Mucosa of rectum (tissue), 2 donors: ENCODE results near the gene PDZD8.
"Not testable (repeated sequence)": the region's sequence is repeated elsewhere in the genome, so short reads cannot be mapped to it uniquely, and the experiment has no call there.

Experiments used
- H3K27ac ChIP-seq, 2 donors: one replicate each; pipeline ENCODE4 v1.7.0; 2013; ENCODE audit warnings: inconsistent platforms in 2 of 2, low read depth in 2 of 2, low read length in 2 of 2
- H3K27me3 ChIP-seq, 2 donors: one replicate each; pipeline ENCODE4 v1.7.0; 2013; ENCODE audit warnings: low read length in 2 of 2; ENCODE audit not compliant: control insufficient read depth in 2 of 2, insufficient read depth in 2 of 2
- H3K36me3 ChIP-seq, 2 donors: one replicate each; pipeline ENCODE4 v1.7.0; 2013; ENCODE audit warnings: low read length in 2 of 2; ENCODE audit not compliant: control insufficient read depth in 2 of 2, insufficient read depth in 2 of 2
- H3K4me1 ChIP-seq, 2 donors: one replicate each; pipeline ENCODE4 v1.7.0; 2013; ENCODE audit warnings: low read length in 2 of 2, mild to moderate bottlenecking in 1 of 2; ENCODE audit not compliant: control insufficient read depth in 2 of 2, insufficient read depth in 2 of 2
- H3K4me3 ChIP-seq, 2 donors: one replicate each; pipeline ENCODE4 v1.7.0; 2013; ENCODE audit warnings: low read length in 2 of 2
- H3K9ac ChIP-seq, 2 donors: one replicate each; pipeline ENCODE4 v1.7.0; 2013; ENCODE audit warnings: low read length in 2 of 2, low read depth in 1 of 2, mild to moderate bottlenecking in 1 of 2
- H3K9me3 ChIP-seq, 2 donors: one replicate each; pipeline ENCODE4 v1.7.0; 2013; ENCODE audit warnings: low read length in 2 of 2; ENCODE audit not compliant: control insufficient read depth in 2 of 2
- donor health status: healthy.
- donor health status: Normal muscosa, but diverticular disease.

Gene PDZD8

DNA sequence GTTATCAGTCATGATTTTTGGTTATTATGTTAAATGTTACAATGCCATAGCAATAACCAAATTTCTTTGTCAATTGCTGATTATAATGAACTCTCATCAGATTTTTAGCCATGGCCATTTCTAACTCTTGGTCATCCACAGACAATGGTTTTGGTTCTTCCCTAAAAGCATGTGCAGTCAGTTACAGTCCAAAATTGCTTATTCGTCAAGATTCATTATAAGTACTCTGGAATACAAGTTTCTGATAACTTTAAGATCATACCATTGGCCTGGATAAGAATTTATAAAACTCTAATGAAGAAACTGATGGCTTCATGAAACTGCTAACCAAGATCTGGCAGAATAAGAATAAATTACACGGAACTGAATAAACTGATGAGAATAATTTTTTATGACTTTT lies 50.9 kb downstream of the PDZD8 start:
- H3K9ac ChIP-seq: no peak overlapping the region
- H3K27me3 ChIP-seq: no peaks in the 10 kb centered on the region
- no peak overlapping the region for H3K27ac ChIP-seq
- no peaks in the 10 kb centered on the region for H3K9me3 ChIP-seq
- H3K4me3 ChIP-seq: no peak overlapping the region
- no peaks in the 10 kb centered on the region for H3K36me3 ChIP-seq
- H3K4me1 ChIP-seq: peaks cover 0 to 3% of the 10 kb centered on the region in 2 donors

DNA sequence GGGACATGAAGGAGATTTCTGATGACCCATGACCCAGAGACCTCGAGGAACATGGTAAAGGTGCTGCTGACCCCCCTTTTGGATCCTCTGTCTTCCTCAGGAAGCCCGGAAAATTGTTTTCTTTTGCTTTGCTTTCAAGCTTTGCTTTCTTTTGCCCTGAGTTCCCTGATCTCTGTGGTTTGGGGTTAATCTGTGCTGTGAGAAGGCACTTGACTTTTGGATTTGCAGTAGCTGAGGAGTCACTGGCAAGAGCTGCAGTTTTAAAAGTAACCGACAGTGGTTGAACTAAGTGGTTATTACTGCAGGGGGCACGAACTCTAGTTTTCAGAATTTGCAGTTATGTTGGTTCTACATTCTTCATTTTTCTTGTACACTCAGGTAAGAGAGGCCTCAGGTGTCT lies 53.0 kb downstream of the PDZD8 start:
- Histone ChIP-seq H3K9ac (no peak overlapping the region), H3K4me1 (peaks cover 0 to 3% of the 10 kb centered on the region in 2 donors)

DNA sequence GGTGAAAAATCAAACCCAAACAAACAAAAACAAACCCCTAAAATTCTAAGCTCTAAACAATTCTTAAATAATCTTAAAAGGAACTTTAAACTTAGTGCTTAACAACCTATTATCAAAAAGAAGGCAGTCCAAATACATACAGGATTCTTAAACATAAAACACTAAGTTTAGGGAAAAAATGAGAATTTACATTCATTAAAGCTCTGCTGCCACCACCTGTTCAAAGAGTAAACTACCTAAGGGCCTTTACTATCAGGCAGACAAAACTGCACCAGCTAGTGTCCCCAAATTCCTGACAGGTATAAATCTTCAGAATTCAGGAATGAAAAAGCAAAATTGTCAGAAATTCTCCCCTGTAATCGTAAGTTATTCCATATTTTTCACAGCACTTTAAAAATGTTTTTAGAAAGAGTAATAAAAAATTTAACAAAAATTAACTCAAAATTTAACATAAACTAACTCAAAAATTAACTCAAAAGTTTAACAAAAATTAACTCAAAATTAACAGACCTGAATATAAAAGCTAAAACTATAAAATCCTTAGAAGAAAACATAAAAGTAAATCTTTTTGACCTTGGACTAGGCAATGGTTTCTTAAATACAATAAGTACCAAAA lies 55.1 kb downstream of the PDZD8 start:
- no peaks in the 10 kb centered on the region for H3K27me3 ChIP-seq
- H3K9me3 ChIP-seq: no peaks in the 10 kb centered on the region
- H3K9ac ChIP-seq: no peak overlapping the region
- H3K4me3 ChIP-seq: no peak overlapping the region
- no peak overlapping the region for H3K27ac ChIP-seq
- H3K4me1 ChIP-seq: peaks cover 0 to 3% of the 10 kb centered on the region in 2 donors
- peaks cover 0 to 5% of the 10 kb centered on the region in 2 donors for H3K36me3 ChIP-seq

More for the DNA sequence above, 53.0 kb downstream of the PDZD8 start:
- no peak overlapping the region for H3K27ac ChIP-seq
- H3K27me3 ChIP-seq: no peaks in the 10 kb centered on the region
- no peak overlapping the region for H3K4me3 ChIP-seq
- peaks cover 0 to 5% of the 10 kb centered on the region in 2 donors for H3K36me3 ChIP-seq
- no peaks in the 10 kb centered on the region for H3K9me3 ChIP-seq

DNA sequence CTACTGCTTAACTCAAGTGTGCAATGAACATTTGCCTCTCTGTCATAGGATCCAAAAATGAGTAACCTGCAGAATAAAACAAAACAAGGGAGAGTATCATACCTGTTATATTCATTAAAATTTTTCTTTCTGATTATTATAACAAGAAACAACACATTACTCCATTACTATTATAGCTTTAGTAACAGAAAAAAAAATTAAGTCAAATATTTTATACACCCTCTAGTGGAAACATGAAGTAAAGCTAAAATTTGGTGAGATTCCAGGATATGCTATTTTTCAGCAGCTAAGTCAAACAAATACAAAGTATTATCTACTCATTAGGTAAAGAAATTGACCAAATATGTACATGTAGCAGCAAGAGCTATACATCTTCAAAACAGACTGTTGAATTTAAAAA lies 56.3 kb downstream of the PDZD8 start:
- Histone ChIP-seq H3K4me1 (peaks cover 0 to 3% of the 10 kb centered on the region in 2 donors), H3K9me3 (no peaks in the 10 kb centered on the region), H3K27ac (no peak overlapping the region), H3K9ac (no peak overlapping the region), H3K4me3 (no peak overlapping the region), H3K27me3 (no peaks in the 10 kb centered on the region), H3K36me3 (peaks cover 0 to 5% of the 10 kb centered on the region in 2 donors)

DNA sequence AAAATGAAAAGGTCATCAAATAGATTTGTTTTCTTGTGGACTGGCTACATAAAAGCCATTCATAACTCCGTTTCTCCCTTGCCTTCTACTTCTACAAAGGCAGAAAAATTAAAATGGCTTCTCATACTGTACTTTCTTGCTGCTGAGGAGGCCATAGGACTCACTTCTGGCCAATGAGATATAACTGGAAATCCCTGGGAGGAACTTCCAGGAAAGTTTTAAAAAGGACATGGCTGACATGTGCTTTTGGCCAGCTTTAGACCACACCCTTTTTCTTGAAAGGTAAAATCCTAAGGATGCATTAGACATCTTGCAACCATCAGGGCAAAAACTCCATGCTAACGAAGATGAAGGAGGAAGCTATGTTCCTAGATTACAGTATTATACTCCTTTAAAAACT lies 58.5 kb downstream of the PDZD8 start:
- Histone ChIP-seq H3K36me3 (peaks cover 5% of the 10 kb centered on the region in 2 donors), H3K4me1 (peaks cover under 1 to 3% of the 10 kb centered on the region in 2 donors), H3K27ac (no peak overlapping the region), H3K9ac (no peak overlapping the region), H3K27me3 (no peaks in the 10 kb centered on the region), H3K9me3 (no peaks in the 10 kb centered on the region), H3K4me3 (no peak overlapping the region)

DNA sequence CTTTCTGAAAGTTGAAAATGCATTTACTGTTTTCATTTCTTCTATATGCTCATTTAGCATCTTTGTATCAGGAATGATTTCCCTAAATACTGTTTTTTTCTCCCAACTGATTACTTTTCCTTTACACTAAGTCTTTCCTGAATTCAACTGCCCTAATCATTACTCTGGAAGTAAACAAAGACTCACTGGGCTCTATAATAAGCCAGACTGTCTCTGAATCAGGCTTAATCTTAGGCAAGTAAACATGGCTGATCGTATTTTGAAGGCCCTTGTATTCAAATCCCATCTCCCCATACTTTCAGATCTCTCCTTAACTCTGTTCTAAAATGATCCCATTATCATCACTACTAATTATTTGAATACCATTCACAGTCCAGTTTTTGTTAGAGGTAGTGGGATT lies 61.6 kb downstream of the PDZD8 start:
- no peaks in the 10 kb centered on the region for H3K9me3 ChIP-seq
- no peaks in the 10 kb centered on the region for H3K27me3 ChIP-seq
- no peak overlapping the region for H3K27ac ChIP-seq
- peaks cover 0 to 2% of the 10 kb centered on the region in 2 donors for H3K4me1 ChIP-seq
- no peak overlapping the region for H3K9ac ChIP-seq
- peaks cover 5% of the 10 kb centered on the region in 2 donors for H3K36me3 ChIP-seq
- H3K4me3 ChIP-seq: no peak overlapping the region

DNA sequence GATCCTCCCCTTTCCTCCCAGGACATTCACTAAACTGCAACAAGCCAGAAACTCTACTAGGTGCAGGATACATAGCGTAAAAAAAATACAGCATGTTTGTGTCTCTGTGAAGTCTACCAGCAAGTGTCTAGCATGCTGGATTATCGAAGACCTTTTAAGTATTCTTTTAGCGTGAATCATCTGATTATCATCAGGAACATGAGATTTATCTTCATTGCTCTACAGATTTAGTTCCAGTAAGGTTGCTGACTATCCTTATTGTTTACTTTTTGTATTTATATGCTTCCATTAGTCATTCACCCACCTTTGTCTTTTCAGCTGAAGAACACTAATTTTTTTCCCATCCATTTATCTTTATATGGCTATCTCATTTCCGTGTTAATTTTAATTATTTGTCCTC lies 62.8 kb downstream of the PDZD8 start:
- no peak overlapping the region for H3K4me3 ChIP-seq
- H3K9ac ChIP-seq: no peak overlapping the region
- H3K4me1 ChIP-seq: peaks cover 0 to 2% of the 10 kb centered on the region in 2 donors
- no peaks in the 10 kb centered on the region for H3K9me3 ChIP-seq
- no peak overlapping the region for H3K27ac ChIP-seq
- no peaks in the 10 kb centered on the region for H3K27me3 ChIP-seq
- H3K36me3 ChIP-seq: peaks cover 0 to 5% of the 10 kb centered on the region in 2 donors

DNA sequence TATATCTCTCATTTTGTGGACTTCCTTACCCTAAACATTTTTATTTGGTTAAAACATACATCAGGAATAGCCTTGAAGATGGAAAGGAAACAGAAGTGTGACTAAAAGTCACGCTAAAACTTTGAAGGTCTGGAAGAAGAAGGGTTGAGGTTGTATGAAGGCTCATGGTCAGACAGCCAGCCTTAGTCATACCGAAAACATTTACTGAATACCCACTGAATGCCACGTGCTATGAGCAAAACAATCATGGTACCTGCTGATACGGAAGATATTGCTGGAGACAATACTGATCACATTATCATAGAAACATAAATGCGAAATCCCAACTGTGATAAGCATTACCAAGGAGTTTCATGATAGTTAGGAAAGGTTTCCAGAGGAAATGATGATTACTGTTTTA lies 64.0 kb downstream of the PDZD8 start:
- Histone ChIP-seq H3K27ac (no peak overlapping the region), H3K4me3 (no peak overlapping the region), H3K9ac (no peak overlapping the region), H3K9me3 (no peaks in the 10 kb centered on the region), H3K4me1 (peaks cover 0 to 2% of the 10 kb centered on the region in 2 donors), H3K27me3 (no peaks in the 10 kb centered on the region), H3K36me3 (peaks cover 0 to 5% of the 10 kb centered on the region in 2 donors)

DNA sequence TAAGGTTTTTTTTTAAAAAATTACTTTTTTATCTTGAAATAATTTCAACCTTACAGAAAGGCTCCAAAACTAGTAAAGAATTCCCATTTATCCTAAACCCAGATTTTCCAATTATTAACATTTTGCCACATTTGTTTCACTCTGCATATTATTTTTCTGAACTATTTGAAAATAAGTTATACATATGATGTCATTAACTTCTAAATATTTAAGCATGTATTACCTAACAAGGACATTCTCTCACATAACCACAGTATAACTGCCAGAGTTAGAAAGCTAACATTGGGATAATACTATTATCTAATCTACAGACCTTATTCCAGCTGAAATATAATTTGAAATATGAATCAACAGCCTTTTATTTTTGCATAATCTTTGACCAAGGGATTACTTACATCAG lies 68.6 kb downstream of the PDZD8 start:
- Histone ChIP-seq H3K27me3 (no peaks in the 10 kb centered on the region), H3K9ac (no peak overlapping the region), H3K36me3 (no peaks in the 10 kb centered on the region), H3K4me3 (no peak overlapping the region), H3K4me1 (peaks cover 0 to under 1% of the 10 kb centered on the region in 2 donors), H3K27ac (no peak overlapping the region), H3K9me3 (no peaks in the 10 kb centered on the region)

DNA sequence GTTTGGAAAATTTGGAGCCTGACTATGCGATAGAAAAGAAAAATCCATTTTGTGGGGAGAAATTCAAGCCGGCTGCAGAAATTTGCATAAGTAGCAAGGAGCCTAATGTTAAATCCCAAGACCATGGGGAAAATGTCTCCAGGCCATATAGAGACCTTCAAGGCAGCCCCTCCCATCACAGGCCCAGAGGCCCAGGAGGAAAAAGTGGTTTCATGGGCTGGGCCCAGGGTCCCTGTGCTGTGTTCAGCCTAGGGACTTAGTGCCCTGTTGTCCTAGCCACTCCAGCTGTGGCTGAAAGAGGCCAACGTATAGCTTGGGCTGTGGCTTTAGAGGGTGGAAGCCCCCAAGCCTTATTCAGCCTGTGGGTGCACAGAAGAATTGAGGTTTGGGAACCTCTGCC lies 71.8 kb downstream of the PDZD8 start:
- H3K27ac ChIP-seq, H3K9me3 ChIP-seq, H3K27me3 ChIP-seq, H3K4me1 ChIP-seq, H3K9ac ChIP-seq, H3K4me3 ChIP-seq, H3K36me3 ChIP-seq: not testable (repeated sequence)

DNA sequence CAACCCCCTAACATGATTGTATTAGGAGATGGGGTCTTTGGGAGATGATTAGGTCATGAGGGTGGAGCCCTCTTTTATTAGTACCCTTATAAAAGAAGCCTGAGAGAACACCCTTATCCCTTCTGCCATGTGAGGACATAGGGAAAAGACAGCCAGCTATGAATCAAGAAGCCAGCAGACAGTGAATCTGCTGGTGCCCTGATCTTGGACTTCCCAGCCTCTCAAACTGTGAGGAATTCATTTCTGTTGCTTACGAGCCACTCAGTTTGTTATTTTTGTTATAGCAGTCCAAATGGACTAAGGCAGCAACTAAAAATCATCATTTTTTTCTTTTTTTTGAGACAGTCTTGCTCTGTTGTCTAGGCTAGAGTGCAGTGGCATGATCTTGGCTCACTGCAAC lies 74.6 kb downstream of the PDZD8 start:
- Histone ChIP-seq H3K4me3 (no peak overlapping the region), H3K27ac (no peak overlapping the region), H3K9me3 (no peaks in the 10 kb centered on the region), H3K9ac (no peak overlapping the region), H3K36me3 (no peaks in the 10 kb centered on the region), H3K4me1 (no peaks in the 10 kb centered on the region), H3K27me3 (no peaks in the 10 kb centered on the region)
